ENCODE data around the gene SLC12A7. TPM values are rescaled to one million over a fixed set of nuclear protein-coding genes. Genes with fewer than 3 reads are reported as not detected.

SLC12A7 gene
- total RNA-seq, 2 experiments from 2014 or later, result 101 to 111 TPM

GRCh38 chr5:1139331-1140170 lies 27.7 kb upstream of the SLC12A7 start:
- ATAC-seq, result no peak
- Mint-ChIP-seq H3K9me3 (ENCODE audit: insufficient read depth) (no peaks in the 10 kb centered on the region), H3K27ac (no peak overlapping the region), H3K27me3 (ENCODE audit: low read depth) (peaks cover 3% of the 10 kb centered on the region), H3K4me3 (no peak overlapping the region), H3K36me3 (ENCODE audit: low read depth) (no peaks in the 10 kb centered on the region), H3K4me1 (ENCODE audit: low read depth) (peaks cover 12% of the 10 kb centered on the region)
- POLR2A ChIA-PET, result interaction anchor here (0.6 kb wide), 1 partner anchor 10 kb away, joined by 3 read pairs; no protein-coding TSS in a partner anchor
- DNase-seq, result no peak
- CTCF ChIA-PET, result interaction anchor here (1.0 to 3.2 kb wide), 19 partner anchors 8 to 246 kb away, joined by 3 to 54 read pairs (median 4); no protein-coding TSS in a partner anchor

GRCh38 chr5:1138445-1139245 lies 26.8 kb upstream of the SLC12A7 start:
- Mint-ChIP-seq H3K27me3 (ENCODE audit: low read depth) (peaks cover 3% of the 10 kb centered on the region), H3K27ac (no peak overlapping the region), H3K9me3 (ENCODE audit: insufficient read depth) (no peaks in the 10 kb centered on the region), H3K4me3 (no peak overlapping the region), H3K4me1 (ENCODE audit: low read depth) (peaks cover 12% of the 10 kb centered on the region), H3K36me3 (ENCODE audit: low read depth) (no peaks in the 10 kb centered on the region)
- ATAC-seq (no peak), DNase-seq (no peak)
- CTCF ChIA-PET, result interaction anchor here (0.8 to 3.2 kb wide), 6 partner anchors 14 to 215 kb away, joined by 3 to 20 read pairs (median 4); no protein-coding TSS in a partner anchor
- POLR2A ChIA-PET, result interaction anchor here (0.6 to 1.1 kb wide), 2 partner anchors 9 to 33 kb away, joined by 3 read pairs; no protein-coding TSS in a partner anchor

- Mint-ChIP-seq H3K4me3 (no peak overlapping the region), H3K9me3 (ENCODE audit: insufficient read depth) (no peaks in the 10 kb centered on the region), H3K36me3 (ENCODE audit: low read depth) (no peaks in the 10 kb centered on the region), H3K27me3 (ENCODE audit: low read depth) (peaks cover 3% of the 10 kb centered on the region), H3K4me1 (ENCODE audit: low read depth) (peaks cover 12% of the 10 kb centered on the region), H3K27ac (no peak overlapping the region)
- CTCF ChIA-PET, result interaction anchor here (0.8 to 2.2 kb wide), 5 partner anchors 13 to 214 kb away, joined by 3 to 18 read pairs (median 4); no protein-coding TSS in a partner anchor
- no peak for ATAC-seq
- POLR2A ChIA-PET, result interaction anchor here (1.1 kb wide), 1 partner anchor 32 kb away, joined by 3 read pairs; no protein-coding TSS in a partner anchor
- DNase-seq, result no peak
Measured at GRCh38 chr5:1137567-1138444, 25.9 kb upstream of the SLC12A7 start.

- Mint-ChIP-seq H3K27ac (peak overlapping the region; percentile 43), H3K27me3 (ENCODE audit: low read depth) (peaks cover 3% of the 10 kb centered on the region), H3K4me1 (ENCODE audit: low read depth) (peaks cover 12% of the 10 kb centered on the region), H3K4me3 (no peak overlapping the region), H3K9me3 (ENCODE audit: insufficient read depth) (no peaks in the 10 kb centered on the region), H3K36me3 (ENCODE audit: low read depth) (no peaks in the 10 kb centered on the region)
- CTCF ChIA-PET, result no interaction called here
- ATAC-seq (no peak), DNase-seq (no peak)
- POLR2A ChIA-PET, result no interaction called here
Measured at GRCh38 chr5:1136814-1137213, 25.0 kb upstream of the SLC12A7 start.

- ATAC-seq (no peak), DNase-seq (no peak)
- Mint-ChIP-seq H3K9me3 (ENCODE audit: insufficient read depth) (no peaks in the 10 kb centered on the region), H3K36me3 (ENCODE audit: low read depth) (no peaks in the 10 kb centered on the region), H3K27me3 (ENCODE audit: low read depth) (peaks cover 3% of the 10 kb centered on the region), H3K27ac (no peak overlapping the region), H3K4me1 (ENCODE audit: low read depth) (peaks cover 12% of the 10 kb centered on the region), H3K4me3 (no peak overlapping the region)
- ChIA-PET POLR2A (no interaction called here), CTCF (no interaction called here)
Measured at GRCh38 chr5:1135696-1136525, 24.0 kb upstream of the SLC12A7 start.

GRCh38 chr5:1134478-1134877 lies 22.6 kb upstream of the SLC12A7 start:
- Mint-ChIP-seq H3K4me1 (ENCODE audit: low read depth) (peaks cover 8% of the 10 kb centered on the region), H3K9me3 (ENCODE audit: insufficient read depth) (no peaks in the 10 kb centered on the region), H3K36me3 (ENCODE audit: low read depth) (no peaks in the 10 kb centered on the region), H3K4me3 (no peak overlapping the region), H3K27me3 (ENCODE audit: low read depth) (no peaks in the 10 kb centered on the region), H3K27ac (no peak overlapping the region)
- POLR2A ChIA-PET, result no interaction called here
- DNase-seq, result no peak
- CTCF ChIA-PET, result no interaction called here
- no peak for ATAC-seq

GRCh38 chr5:1133510-1134201 lies 21.8 kb upstream of the SLC12A7 start:
- ChIA-PET CTCF (interaction anchor here (1.6 kb wide), 1 partner anchor 34 kb away, joined by 5 read pairs; no protein-coding TSS in a partner anchor), POLR2A (no interaction called here)

GRCh38 chr5:1133108-1133507 lies 21.2 kb upstream of the SLC12A7 start:
- ChIA-PET POLR2A (no interaction called here), CTCF (interaction anchor here (1.6 kb wide), 1 partner anchor 34 kb away, joined by 5 read pairs; no protein-coding TSS in a partner anchor)
- Mint-ChIP-seq H3K9me3 (ENCODE audit: insufficient read depth) (no peaks in the 10 kb centered on the region), H3K27ac (no peak overlapping the region), H3K36me3 (ENCODE audit: low read depth) (no peaks in the 10 kb centered on the region), H3K4me1 (ENCODE audit: low read depth) (peaks cover 3% of the 10 kb centered on the region), H3K4me3 (no peak overlapping the region), H3K27me3 (ENCODE audit: low read depth) (no peaks in the 10 kb centered on the region)
- ATAC-seq (no peak), DNase-seq (no peak)

More at GRCh38 chr5:1133510-1134201, 21.8 kb upstream of the SLC12A7 start:
- ATAC-seq (no peak), DNase-seq (no peak)
- no peaks in the 10 kb centered on the region for H3K9me3 Mint-ChIP-seq (ENCODE audit: insufficient read depth)
- no peaks in the 10 kb centered on the region for H3K36me3 Mint-ChIP-seq (ENCODE audit: low read depth)
- H3K27me3 Mint-ChIP-seq (ENCODE audit: low read depth), result no peaks in the 10 kb centered on the region
- no peak overlapping the region for H3K4me3 Mint-ChIP-seq
- peaks cover 8% of the 10 kb centered on the region for H3K4me1 Mint-ChIP-seq (ENCODE audit: low read depth)
- H3K27ac Mint-ChIP-seq, result no peak overlapping the region

- ChIA-PET POLR2A (no interaction called here), CTCF (interaction anchor here (1.3 to 1.6 kb wide), 2 partner anchors 8 to 35 kb away, joined by 4 to 5 read pairs; no protein-coding TSS in a partner anchor)
- no peaks in the 10 kb centered on the region for H3K9me3 Mint-ChIP-seq (ENCODE audit: insufficient read depth)
- no peaks in the 10 kb centered on the region for H3K36me3 Mint-ChIP-seq (ENCODE audit: low read depth)
- ATAC-seq, result no peak
- H3K27me3 Mint-ChIP-seq (ENCODE audit: low read depth), result peaks cover 4% of the 10 kb centered on the region
- no peak for DNase-seq
- no peak overlapping the region for H3K4me3 Mint-ChIP-seq
- H3K4me1 Mint-ChIP-seq (ENCODE audit: low read depth), result peaks cover 1% of the 10 kb centered on the region
- H3K27ac Mint-ChIP-seq, result no peak overlapping the region
Measured at GRCh38 chr5:1132570-1132969, 20.7 kb upstream of the SLC12A7 start.

- DNase-seq, result no peak
- peaks cover 4% of the 10 kb centered on the region for H3K27me3 Mint-ChIP-seq (ENCODE audit: low read depth)
- ChIA-PET POLR2A (no interaction called here), CTCF (interaction anchor here (1.3 kb wide), 1 partner anchor 9 kb away, joined by 4 read pairs; no protein-coding TSS in a partner anchor)
- no peak for ATAC-seq
- H3K9me3 Mint-ChIP-seq (ENCODE audit: insufficient read depth), result no peaks in the 10 kb centered on the region
- no peak overlapping the region for H3K4me3 Mint-ChIP-seq
- H3K27ac Mint-ChIP-seq, result no peak overlapping the region
- no peaks in the 10 kb centered on the region for H3K36me3 Mint-ChIP-seq (ENCODE audit: low read depth)
- peaks cover 2% of the 10 kb centered on the region for H3K4me1 Mint-ChIP-seq (ENCODE audit: low read depth)
Measured at GRCh38 chr5:1131726-1132125, 19.9 kb upstream of the SLC12A7 start.
